ENCODE results near the gene AXIN2. TPM values are rescaled to one million over a fixed set of nuclear protein-coding genes. Genes with fewer than 3 reads are reported as not detected.

The AXIN2 gene
- total RNA-seq: 1 to 10 TPM; 3.5 to 4.3 TPM

- Mint-ChIP-seq H3K4me3 (peak within 1 kb of the TSS; percentile 68), H3K9me3 (no peaks in the 10 kb centered on the region), H3K27me3 (peaks cover 10% of the 10 kb centered on the region), H3K4me1 (peaks cover 20% of the 10 kb centered on the region), H3K27ac (peak within 1 kb of the TSS; percentile 62), H3K36me3 (ENCODE audit: low read depth) (no peaks in the 10 kb centered on the region)
- DNase-seq: peak; percentile 87
- ChIA-PET CTCF (no interaction called here), POLR2A (no interaction called here)
Observed at GRCh38 chr17:65561452-65562205, at the start of gene AXIN2. AXIN2 (minus strand) TSS chr17:65561648; CDS start chr17:65558620, 3,028 bp downstream.

- Mint-ChIP-seq H3K36me3 (ENCODE audit: low read depth) (no peaks in the 10 kb centered on the region), H3K4me1 (no peaks in the 10 kb centered on the region), H3K4me3 (no peak overlapping the region), H3K27ac (no peak overlapping the region), H3K9me3 (no peaks in the 10 kb centered on the region), H3K27me3 (no peaks in the 10 kb centered on the region)
- DNase-seq: no peak
- CTCF ChIA-PET: no interaction called here
- POLR2A ChIA-PET: no interaction called here
Observed at GRCh38 chr17:65609749-65610148, 48.3 kb upstream of the AXIN2 start.

DNA sequence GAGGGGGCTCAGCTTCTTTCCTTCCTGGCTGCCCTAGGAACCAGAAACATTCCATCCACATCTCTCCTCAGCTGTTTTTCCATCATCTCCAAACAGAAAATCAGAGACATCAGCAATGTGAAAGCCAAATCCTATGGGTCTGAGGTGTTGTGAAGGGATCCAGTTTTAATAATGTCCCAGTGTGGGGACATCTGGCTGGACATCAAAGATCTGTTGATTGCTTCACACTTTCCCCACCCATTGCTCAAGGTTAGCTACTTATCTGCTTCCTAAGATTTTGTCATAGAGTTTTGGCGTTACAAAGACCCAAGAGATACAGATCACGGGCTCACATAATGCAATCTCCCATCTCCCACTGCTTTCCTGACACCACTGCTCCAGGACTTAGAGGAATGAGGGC is 47.8 kb upstream of the AXIN2 start:
- no peaks in the 10 kb centered on the region for H3K9me3 Mint-ChIP-seq
- DNase-seq: no peak
- ChIA-PET CTCF (no interaction called here), POLR2A (no interaction called here)
- no peaks in the 10 kb centered on the region for H3K36me3 Mint-ChIP-seq (ENCODE audit: low read depth)
- H3K4me1 Mint-ChIP-seq: no peaks in the 10 kb centered on the region
- no peaks in the 10 kb centered on the region for H3K27me3 Mint-ChIP-seq
- no peak overlapping the region for H3K27ac Mint-ChIP-seq
- H3K4me3 Mint-ChIP-seq: no peak overlapping the region

DNA sequence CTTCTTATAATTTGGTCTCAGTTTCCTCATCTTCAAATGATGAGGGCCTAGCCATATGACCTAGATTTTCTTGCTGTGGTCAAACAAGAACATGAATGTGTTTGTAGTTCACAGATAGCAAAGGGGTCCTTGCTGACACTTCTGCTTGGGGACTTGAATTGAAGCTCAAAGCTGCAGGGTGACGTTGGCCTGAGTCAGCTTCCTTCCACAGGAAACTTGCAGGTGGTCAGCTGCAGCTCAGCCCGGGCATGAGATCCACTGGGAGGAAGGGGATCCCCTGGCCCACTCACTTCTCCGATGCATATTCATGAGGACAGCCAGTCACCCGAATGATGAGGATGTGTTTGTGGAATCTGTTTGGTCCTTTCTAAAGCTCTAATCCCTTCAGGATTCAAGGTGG is 42.6 kb upstream of the AXIN2 start:
- Mint-ChIP-seq H3K4me1 (no peaks in the 10 kb centered on the region), H3K9me3 (no peaks in the 10 kb centered on the region), H3K36me3 (ENCODE audit: low read depth) (no peaks in the 10 kb centered on the region), H3K27me3 (no peaks in the 10 kb centered on the region), H3K4me3 (no peak overlapping the region), H3K27ac (no peak overlapping the region)
- POLR2A ChIA-PET: no interaction called here
- DNase-seq: no peak
- CTCF ChIA-PET: no interaction called here

DNA sequence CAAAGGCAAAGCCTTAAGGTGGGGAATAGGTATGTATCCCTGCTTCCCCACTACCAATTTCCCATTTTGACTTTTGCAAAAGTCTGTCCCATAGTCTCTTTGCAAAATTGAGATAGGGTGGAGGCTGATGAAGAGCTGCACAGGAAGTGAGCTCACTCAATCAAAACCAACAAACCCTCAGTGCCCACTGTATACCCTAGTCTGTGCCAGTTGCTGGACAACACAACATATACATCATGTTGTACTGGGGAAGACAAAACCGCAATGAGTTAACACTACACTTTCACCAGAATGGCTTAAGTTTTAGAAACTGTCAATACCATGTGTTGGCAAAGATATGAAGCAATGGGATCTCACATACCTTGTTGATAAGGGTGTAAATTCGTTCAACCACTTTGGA is 40.4 kb upstream of the AXIN2 start:
- POLR2A ChIA-PET: interaction anchor here (0.9 kb wide), 1 partner anchor 14 kb away, joined by 3 read pairs; no protein-coding TSS in a partner anchor
- no peaks in the 10 kb centered on the region for H3K27me3 Mint-ChIP-seq
- CTCF ChIA-PET: interaction anchor here (0.9 kb wide), 1 partner anchor 370 kb away, joined by 4 read pairs; no protein-coding TSS in a partner anchor
- no peaks in the 10 kb centered on the region for H3K9me3 Mint-ChIP-seq
- no peaks in the 10 kb centered on the region for H3K4me1 Mint-ChIP-seq
- no peak for DNase-seq
- H3K4me3 Mint-ChIP-seq: no peak overlapping the region
- H3K27ac Mint-ChIP-seq: no peak overlapping the region
- no peaks in the 10 kb centered on the region for H3K36me3 Mint-ChIP-seq (ENCODE audit: low read depth)

DNA sequence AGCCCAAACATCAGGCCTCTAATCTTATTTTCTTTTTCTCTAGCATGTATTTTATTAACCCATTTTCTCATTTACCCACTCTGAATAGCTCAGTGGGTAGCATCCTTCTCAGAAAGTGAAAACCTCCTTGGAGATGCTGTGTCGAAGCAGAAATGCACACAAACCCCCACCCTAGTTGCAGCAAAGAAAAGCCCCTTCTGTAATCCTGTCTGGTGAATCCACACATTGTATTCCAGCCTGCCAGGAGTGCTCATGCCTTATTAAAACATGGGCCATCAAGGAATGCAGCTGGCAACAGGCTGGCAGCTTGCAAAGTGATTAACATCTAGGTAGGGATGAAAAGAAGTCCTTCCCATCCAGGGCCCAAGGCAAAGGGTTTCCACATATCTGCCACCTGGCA is 39.7 kb upstream of the AXIN2 start:
- Mint-ChIP-seq H3K4me3 (no peak overlapping the region), H3K36me3 (ENCODE audit: low read depth) (no peaks in the 10 kb centered on the region), H3K27ac (no peak overlapping the region), H3K9me3 (no peaks in the 10 kb centered on the region), H3K27me3 (no peaks in the 10 kb centered on the region), H3K4me1 (no peaks in the 10 kb centered on the region)
- ChIA-PET POLR2A (no interaction called here), CTCF (no interaction called here)
- no peak for DNase-seq

- ChIA-PET CTCF (no interaction called here), POLR2A (no interaction called here)
- no peak for DNase-seq
- H3K4me3 Mint-ChIP-seq: no peak overlapping the region
- no peaks in the 10 kb centered on the region for H3K36me3 Mint-ChIP-seq (ENCODE audit: low read depth)
- H3K9me3 Mint-ChIP-seq: no peaks in the 10 kb centered on the region
- H3K4me1 Mint-ChIP-seq: no peaks in the 10 kb centered on the region
- no peak overlapping the region for H3K27ac Mint-ChIP-seq
- no peaks in the 10 kb centered on the region for H3K27me3 Mint-ChIP-seq
Observed at GRCh38 chr17:65600518-65600917, 39.1 kb upstream of the AXIN2 start.

DNA sequence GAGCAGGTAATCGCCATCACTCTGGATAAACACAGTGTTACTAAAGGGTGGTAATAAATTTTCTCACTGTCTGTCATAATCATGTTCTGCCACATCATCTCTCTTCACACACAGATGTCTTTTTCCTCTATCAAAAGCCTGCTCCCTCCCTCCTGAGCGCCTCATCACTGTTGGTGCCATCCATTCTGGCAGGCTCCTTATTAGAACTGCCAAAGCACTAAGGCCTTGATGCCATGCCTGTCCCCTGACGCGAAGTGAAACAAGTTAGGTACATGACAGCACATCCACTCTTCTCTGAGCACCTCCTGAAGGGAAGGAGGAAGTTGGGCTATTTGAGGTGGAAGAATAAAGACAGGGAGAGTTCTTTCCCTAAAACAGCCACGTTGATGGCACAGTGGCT is 38.2 kb upstream of the AXIN2 start:
- POLR2A ChIA-PET: no interaction called here
- H3K27me3 Mint-ChIP-seq: peaks cover 2% of the 10 kb centered on the region
- DNase-seq: no peak

GRCh38 chr17:65598746-65599145 is 37.3 kb upstream of the AXIN2 start:
- no peaks in the 10 kb centered on the region for H3K9me3 Mint-ChIP-seq
- no peak overlapping the region for H3K27ac Mint-ChIP-seq
- ChIA-PET POLR2A (no interaction called here), CTCF (no interaction called here)
- DNase-seq: no peak
- peaks cover 5% of the 10 kb centered on the region for H3K4me1 Mint-ChIP-seq
- H3K4me3 Mint-ChIP-seq: no peak overlapping the region
- peaks cover 2% of the 10 kb centered on the region for H3K27me3 Mint-ChIP-seq
- H3K36me3 Mint-ChIP-seq (ENCODE audit: low read depth): no peaks in the 10 kb centered on the region

More for the DNA sequence above, 38.2 kb upstream of the AXIN2 start:
- CTCF ChIA-PET: no interaction called here
- H3K27ac Mint-ChIP-seq: no peak overlapping the region
- H3K4me3 Mint-ChIP-seq: no peak overlapping the region
- H3K4me1 Mint-ChIP-seq: peaks cover 1% of the 10 kb centered on the region
- no peaks in the 10 kb centered on the region for H3K36me3 Mint-ChIP-seq (ENCODE audit: low read depth)
- no peaks in the 10 kb centered on the region for H3K9me3 Mint-ChIP-seq

GRCh38 chr17:65595071-65595656 is 33.7 kb upstream of the AXIN2 start:
- Mint-ChIP-seq H3K4me1 (peaks cover 5% of the 10 kb centered on the region), H3K27me3 (peaks cover 2% of the 10 kb centered on the region), H3K9me3 (no peaks in the 10 kb centered on the region), H3K36me3 (ENCODE audit: low read depth) (no peaks in the 10 kb centered on the region), H3K4me3 (no peak overlapping the region), H3K27ac (no peak overlapping the region)
- CTCF ChIA-PET: no interaction called here
- POLR2A ChIA-PET: no interaction called here
- no peak for DNase-seq

DNA sequence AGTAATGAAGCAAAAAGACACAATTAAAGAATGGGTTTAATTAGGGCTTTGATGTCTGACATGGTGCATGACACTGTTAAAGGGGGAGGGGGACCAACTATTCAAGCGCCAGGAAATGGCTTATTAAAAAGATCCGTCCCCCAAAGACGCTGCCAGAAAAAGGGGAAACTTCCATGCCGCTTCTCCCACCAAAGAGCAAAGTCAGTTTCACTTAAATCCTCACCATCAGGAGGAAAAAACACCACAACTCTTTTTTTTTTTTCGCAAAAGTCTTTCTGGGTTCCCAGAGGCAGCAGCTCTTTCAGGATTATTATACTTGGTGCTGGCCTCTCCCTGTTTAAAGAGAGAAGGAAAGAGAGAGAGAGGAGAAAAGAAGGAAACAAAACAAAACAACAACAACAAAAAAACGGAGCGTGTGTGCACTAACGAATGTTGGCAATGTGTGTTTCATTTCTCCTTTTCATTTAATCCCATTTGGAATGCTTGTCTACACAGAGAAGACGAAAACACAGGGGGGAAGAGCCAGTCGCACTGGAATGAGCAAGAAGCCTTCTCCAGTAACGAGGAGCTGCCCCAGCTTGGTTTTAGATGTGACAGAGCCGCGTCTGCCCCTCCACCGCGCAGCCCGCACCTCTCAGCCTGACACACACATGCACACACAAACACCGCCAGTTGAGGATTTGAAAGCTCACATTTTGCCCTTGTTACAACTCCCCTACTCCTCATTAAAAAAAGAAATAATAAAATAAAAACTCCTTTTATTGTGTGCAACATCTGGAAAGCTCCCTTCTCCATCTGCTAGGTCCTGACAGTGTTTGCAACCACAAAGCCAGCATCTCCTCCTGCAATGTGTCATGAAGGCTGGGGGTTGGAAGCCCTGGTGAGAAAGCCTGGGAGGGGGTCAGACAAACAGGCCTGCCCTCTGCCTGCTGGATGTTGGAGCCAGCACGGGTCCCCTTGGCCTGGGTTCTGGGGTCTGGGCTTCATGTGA is 32.7 kb upstream of the AXIN2 start:
- ChIA-PET POLR2A (no interaction called here), CTCF (no interaction called here)
- Mint-ChIP-seq H3K4me3 (no peak overlapping the region), H3K27ac (no peak overlapping the region), H3K36me3 (ENCODE audit: low read depth) (no peaks in the 10 kb centered on the region), H3K9me3 (no peaks in the 10 kb centered on the region), H3K27me3 (peaks cover 2% of the 10 kb centered on the region), H3K4me1 (peaks cover 5% of the 10 kb centered on the region)
- no peak for DNase-seq

GRCh38 chr17:65593092-65593854 is 31.8 kb upstream of the AXIN2 start:
- ChIA-PET CTCF (no interaction called here), POLR2A (no interaction called here)
- H3K27ac Mint-ChIP-seq: no peak overlapping the region
- no peak overlapping the region for H3K4me3 Mint-ChIP-seq
- no peaks in the 10 kb centered on the region for H3K36me3 Mint-ChIP-seq (ENCODE audit: low read depth)
- DNase-seq: no peak
- H3K4me1 Mint-ChIP-seq: peaks cover 5% of the 10 kb centered on the region
- H3K9me3 Mint-ChIP-seq: no peaks in the 10 kb centered on the region
- peaks cover 2% of the 10 kb centered on the region for H3K27me3 Mint-ChIP-seq
